Fibroblast of lung (primary cell): Measurements from ENCODE around the gene FAM221B. TPM values are rescaled to one million over a fixed set of nuclear protein-coding genes. Genes with fewer than 3 reads are reported as not detected.

ENCODE experiments used
- DNase-seq, 2 donors: peaks; one replicate each; pipeline versions ENCODE4 v3.0.0 to v3.0.0-alpha.2; 2010; ENCODE audit warnings: low read depth in 2 of 2
- H2AFZ ChIP-seq: 2 replicates; pipeline ENCODE4 v1.5.1; 2012; ENCODE audit warnings: low read length, control low read depth, inconsistent platforms
- H3K27ac ChIP-seq: 2 replicates; pipeline ENCODE4 v1.5.1; 2011; ENCODE audit warnings: low read length, control low read depth; ENCODE audit not compliant: insufficient read depth
- H3K27me3 ChIP-seq: 2 replicates; pipeline ENCODE4 v1.5.1; 2011; ENCODE audit warnings: mild to moderate bottlenecking, low read length; ENCODE audit not compliant: control insufficient read depth, insufficient read depth
- H3K36me3 ChIP-seq: 2 replicates; pipeline ENCODE4 v1.5.1; 2011; ENCODE audit warnings: low read length; ENCODE audit not compliant: control insufficient read depth, insufficient read depth
- H3K4me1 ChIP-seq: 2 replicates; pipeline ENCODE4 v1.5.1; 2011; ENCODE audit warnings: low read length; ENCODE audit not compliant: control insufficient read depth, insufficient read depth; ENCODE audit errors: extremely low read depth
- H3K4me2 ChIP-seq: 2 replicates; pipeline ENCODE4 v1.5.1; 2011; ENCODE audit warnings: low read length, control low read depth; ENCODE audit not compliant: insufficient read depth; ENCODE audit errors: extremely low read depth
- H3K4me3 ChIP-seq, 4 experiments: fragments of 200-600 bp in 1 of 4; sonication (generic) in 1 of 4; replicated peaks in 1 of 4; 2 replicates each; pipeline ENCODE4 v1.5.1; 2011 to 2016; ENCODE audit warnings: low read length in 4 of 4, low read depth in 3 of 4, mild to moderate bottlenecking in 3 of 4, control low read depth in 2 of 4, inconsistent platforms in 1 of 4, mixed read lengths in 1 of 4; ENCODE audit not compliant: insufficient read depth in 1 of 4; ENCODE audit errors: control extremely low read depth in 1 of 4
- H3K79me2 ChIP-seq: 2 replicates; pipeline ENCODE4 v1.5.1; 2012; ENCODE audit warnings: mild to moderate bottlenecking, low read length, inconsistent platforms; ENCODE audit not compliant: control insufficient read depth, insufficient read depth
- H3K9ac ChIP-seq: 2 replicates; pipeline ENCODE4 v1.5.1; 2011; ENCODE audit warnings: mild to moderate bottlenecking, low read length, control low read depth; ENCODE audit not compliant: insufficient read depth
- H3K9me3 ChIP-seq: 2 replicates; pipeline ENCODE4 v1.5.1; 2012; ENCODE audit warnings: low read depth, low read length; ENCODE audit not compliant: control insufficient read depth, insufficient read depth
- H4K20me1 ChIP-seq: 2 replicates; pipeline ENCODE4 v1.5.1; 2011; ENCODE audit warnings: low read length; ENCODE audit not compliant: control insufficient read depth, insufficient read depth; ENCODE audit errors: extremely low read depth
- EZH2 ChIP-seq: IDR thresholded peaks from 2 replicates; pipeline ENCODE4 v1.5.1; 2012; ENCODE audit warnings: low read length, control low read depth, mild to moderate bottlenecking; ENCODE audit errors: missing control alignments
- polyA plus RNA-seq, 2 donors: library from polyadenylated mRNA; depleted of rRNA in 1 of 2; stranded (reverse) in 1 of 2; unstranded in 1 of 2; fragments of >200 nt; gene quantifications; 2 replicates each; pipeline ENCODE4 v1.2.1, GENCODE V29; 2011 to 2012; ENCODE audit warnings: missing spikeins in 1 of 2
- total RNA-seq: library from RNA; depleted of rRNA; stranded (reverse); fragments of >200 nt; gene quantifications from 2 replicates; pipeline ENCODE4 v1.2.1, GENCODE V29; 2014
- TF ChIP-seq, protein P1 (sequence below), 2 donors: IDR thresholded peaks in 1 of 2; conservative IDR thresholded peaks in 1 of 2; 1 replicate in 1 of 2; 2 replicates in 1 of 2; pipeline ENCODE4 v1.5.1; 2011 to 2012; ENCODE audit warnings: low read length in 2 of 2, control low read depth in 1 of 2, inconsistent platforms in 1 of 2, low read depth in 1 of 2, mild to moderate bottlenecking in 1 of 2

FAM221B gene
- total and polyA plus RNA-seq, 2 donors (not counting 1 experiment from before 2014, with no cell fraction given): not detected

DNA sequence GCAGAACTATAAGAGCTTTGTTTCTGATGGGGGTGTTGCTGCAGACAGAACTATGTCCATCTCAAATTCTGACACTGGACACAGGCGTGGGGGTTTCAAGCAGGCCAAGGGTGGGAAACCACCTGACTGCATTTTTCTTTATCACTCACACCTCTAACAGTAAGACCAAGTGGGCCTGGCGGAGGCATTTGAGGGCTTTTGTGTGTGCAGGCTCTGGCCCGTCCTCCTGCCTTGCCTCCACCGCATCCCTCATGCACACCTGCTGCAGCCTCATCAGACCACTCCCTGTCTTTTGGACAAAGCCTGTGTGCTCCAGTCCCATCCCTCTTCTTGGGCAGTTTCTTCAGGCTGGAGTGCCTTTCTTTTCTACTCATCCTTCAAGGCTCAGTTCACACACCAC is 33.8 kb upstream of the FAM221B start:
- no peak overlapping the region for H3K4me2 ChIP-seq
- peaks cover 30% of the 10 kb centered on the region for H3K27me3 ChIP-seq
- no peaks in the 10 kb centered on the region for H3K79me2 ChIP-seq
- H2AFZ ChIP-seq: no peak overlapping the region
- TF ChIP-seq, protein P1, sequence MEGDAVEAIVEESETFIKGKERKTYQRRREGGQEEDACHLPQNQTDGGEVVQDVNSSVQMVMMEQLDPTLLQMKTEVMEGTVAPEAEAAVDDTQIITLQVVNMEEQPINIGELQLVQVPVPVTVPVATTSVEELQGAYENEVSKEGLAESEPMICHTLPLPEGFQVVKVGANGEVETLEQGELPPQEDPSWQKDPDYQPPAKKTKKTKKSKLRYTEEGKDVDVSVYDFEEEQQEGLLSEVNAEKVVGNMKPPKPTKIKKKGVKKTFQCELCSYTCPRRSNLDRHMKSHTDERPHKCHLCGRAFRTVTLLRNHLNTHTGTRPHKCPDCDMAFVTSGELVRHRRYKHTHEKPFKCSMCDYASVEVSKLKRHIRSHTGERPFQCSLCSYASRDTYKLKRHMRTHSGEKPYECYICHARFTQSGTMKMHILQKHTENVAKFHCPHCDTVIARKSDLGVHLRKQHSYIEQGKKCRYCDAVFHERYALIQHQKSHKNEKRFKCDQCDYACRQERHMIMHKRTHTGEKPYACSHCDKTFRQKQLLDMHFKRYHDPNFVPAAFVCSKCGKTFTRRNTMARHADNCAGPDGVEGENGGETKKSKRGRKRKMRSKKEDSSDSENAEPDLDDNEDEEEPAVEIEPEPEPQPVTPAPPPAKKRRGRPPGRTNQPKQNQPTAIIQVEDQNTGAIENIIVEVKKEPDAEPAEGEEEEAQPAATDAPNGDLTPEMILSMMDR (conservative IDR thresholded peaks at IDR 0.05 in 1 of 2, IDR thresholded peaks at IDR 0.05 in 1 of 2; ENCODE audit: low read depth in 1 of 2, low read length in 2 of 2): no peak
- no peak for TF ChIP-seq EZH2
- H3K27ac ChIP-seq: no peak overlapping the region
- H3K9me3 ChIP-seq: no peaks in the 10 kb centered on the region
- no peaks in the 10 kb centered on the region for H3K4me1 ChIP-seq
- no peaks in the 10 kb centered on the region for H3K36me3 ChIP-seq
- no peak overlapping the region for H3K4me3 ChIP-seq
- no peak for DNase-seq
- H3K9ac ChIP-seq: no peak overlapping the region
- no peaks in the 10 kb centered on the region for H4K20me1 ChIP-seq

- Histone ChIP-seq H4K20me1 (no peaks in the 10 kb centered on the region), H3K27me3 (peaks cover 30% of the 10 kb centered on the region), H3K79me2 (no peaks in the 10 kb centered on the region), H3K4me2 (no peak overlapping the region), H3K4me3 (no peak overlapping the region), H2AFZ (no peak overlapping the region), H3K4me1 (no peaks in the 10 kb centered on the region), H3K27ac (no peak overlapping the region), H3K9ac (no peak overlapping the region), H3K36me3 (no peaks in the 10 kb centered on the region), H3K9me3 (no peaks in the 10 kb centered on the region)
- DNase-seq: no peak
- TF ChIP-seq EZH2: no peak
- TF ChIP-seq, protein P1 (conservative IDR thresholded peaks at IDR 0.05 in 1 of 2, IDR thresholded peaks at IDR 0.05 in 1 of 2; ENCODE audit: low read depth in 1 of 2, low read length in 2 of 2): no peak
Measured at GRCh38 chr9:35861161-35861897, 32.8 kb upstream of the FAM221B start.

DNA sequence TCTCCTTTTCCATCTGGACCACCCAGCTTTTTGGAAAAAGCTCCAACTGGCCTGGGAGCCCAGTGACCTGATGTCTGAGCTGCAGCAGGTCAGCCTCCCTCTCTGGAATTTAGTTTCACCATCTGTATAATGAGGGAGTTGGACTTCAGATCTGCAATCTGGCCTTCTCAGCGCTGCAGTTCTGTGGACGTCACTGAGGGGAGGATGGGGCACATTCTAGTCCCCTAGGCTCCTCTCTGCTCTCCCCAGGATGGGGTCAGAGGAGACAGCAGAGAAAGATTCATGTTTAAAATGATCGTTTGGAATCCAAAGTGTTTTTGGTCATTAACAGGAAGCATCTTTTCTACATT is 31.4 kb upstream of the FAM221B start:
- no peaks in the 10 kb centered on the region for H3K36me3 ChIP-seq
- TF ChIP-seq, protein P1 (conservative IDR thresholded peaks at IDR 0.05 in 1 of 2, IDR thresholded peaks at IDR 0.05 in 1 of 2; ENCODE audit: low read depth in 1 of 2, low read length in 2 of 2): no peak
- TF ChIP-seq EZH2: no peak
- H2AFZ ChIP-seq: no peak overlapping the region
- DNase-seq: no peak
- H3K4me1 ChIP-seq: no peaks in the 10 kb centered on the region
- H3K27ac ChIP-seq: no peak overlapping the region
- H3K9ac ChIP-seq: no peak overlapping the region
- no peaks in the 10 kb centered on the region for H3K9me3 ChIP-seq
- H4K20me1 ChIP-seq: no peaks in the 10 kb centered on the region
- H3K4me2 ChIP-seq: no peak overlapping the region
- H3K27me3 ChIP-seq: peaks cover 30% of the 10 kb centered on the region
- no peaks in the 10 kb centered on the region for H3K79me2 ChIP-seq
- H3K4me3 ChIP-seq: no peak overlapping the region
